Heart left ventricle (tissue), 16 donors: ENCODE data around the gene OGFOD3. TPM values are rescaled to one million over a fixed set of nuclear protein-coding genes. Genes with fewer than 3 reads are reported as not detected.

Experiments used
- ATAC-seq, 4 donors: fragments of 200-7000 bp; cut with Tn5 transposase; one replicate each; pipeline ENCODE4 v1.9.1; 2020 to 2022; ENCODE audit warnings: moderate library complexity in 4 of 4, mild to moderate bottlenecking in 3 of 4, moderate number of reproducible peaks in 1 of 4
- DNase-seq, 5 donors: peaks; one replicate each; pipeline ENCODE4 v3.0.0-alpha.2; 2020
- H3K27ac ChIP-seq, 12 donors: fragments of 200-600 bp; sonication (generic) in 4 of 12; one replicate each; pipeline versions ENCODE4 v1.5.0 to v1.8.0; 2016 to 2022; ENCODE audit warnings: mild to moderate bottlenecking in 2 of 12
- H3K27me3 ChIP-seq, 9 donors: fragments of 200-600 bp; sonication (generic) in 2 of 9; one replicate each; pipeline versions ENCODE4 v1.5.1 to v1.8.0; 2016 to 2022; ENCODE audit warnings: mild to moderate bottlenecking in 3 of 9
- H3K36me3 ChIP-seq, 9 donors: fragments of 200-600 bp; sonication (generic) in 2 of 9; one replicate each; pipeline versions ENCODE4 v1.5.0 to v1.8.0; 2018 to 2022; ENCODE audit warnings: mild to moderate bottlenecking in 2 of 9
- H3K4me1 ChIP-seq, 12 donors: fragments of 200-600 bp; sonication (generic) in 4 of 12; one replicate each; pipeline versions ENCODE4 v1.5.0 to v1.8.0; 2016 to 2022; ENCODE audit warnings: mild to moderate bottlenecking in 3 of 12
- H3K4me3 ChIP-seq, 12 donors: fragments of 200-600 bp; sonication (generic) in 4 of 12; one replicate each; pipeline versions ENCODE4 v1.5.0 to v1.8.0; 2017 to 2022; ENCODE audit warnings: mild to moderate bottlenecking in 9 of 12, moderate library complexity in 4 of 12
- H3K9me3 ChIP-seq, 12 donors: fragments of 200-600 bp; sonication (generic) in 4 of 12; one replicate each; pipeline versions ENCODE4 v1.5.0 to v1.8.0; 2016 to 2022; ENCODE audit warnings: mild to moderate bottlenecking in 1 of 12
- POLR2A ChIP-seq, 2 donors: fragments of 450-650 bp; IDR thresholded peaks; one replicate each; pipeline ENCODE4 v1.6.1; 2017; ENCODE audit warnings: antibody characterized with exemption in 2 of 2, mild to moderate bottlenecking in 2 of 2, moderate library complexity in 2 of 2
- WGBS, 4 donors: extraction: QIAGEN DNeasy Blood & Tissue Kit in 2 of 4; methylation state at CpG; one replicate each; pipeline versions ENCODE4 v1.1.5 to v1.1.7; 2013 to 2018; 5-methylcytosine and 5-hydroxymethylcytosine counted together
- intact Hi-C, 10 donors: fragments of 100-400 bp; cut with DNase I; formaldehyde crosslinking; loops; one replicate each; pipeline versions ENCODE4 v1.11.1 to v1.14.2; 2022
- polyA plus RNA-seq, 2 donors: library from polyadenylated mRNA; stranded (reverse); fragments of 200-250 nt; gene quantifications; one replicate each; pipeline ENCODE4 v1.2.3, GENCODE V29; 2013
- total RNA-seq, 9 donors: library from RNA; depleted of rRNA in 2 of 9; stranded (reverse); fragments of >200 nt in 2 of 9; fragmentation: NEBNext Ultra II Directional in 3 of 9; extraction: Animal tissue kit (Norgen Biotek cat#: 25700) in 3 of 9; gene quantifications; one replicate each; pipeline versions ENCODE4 v1.1.0 to v1.2.4, GENCODE V29; 2016 to 2023
- TF ChIP-seq, protein P1 (sequence below), 12 donors: fragments of 200-600 bp; sonication (generic) in 4 of 12; IDR thresholded peaks; one replicate each; pipeline versions ENCODE4 v1.5.0 to v1.8.0; 2018 to 2022; ENCODE audit warnings: antibody characterized with exemption in 12 of 12, mild to moderate bottlenecking in 5 of 12
- donor health status: ischemic (EF 13 %, LVEDD 7.1; RV severe dilation, severe dysfunction).
- donor health status: healthy with polysubstance abuse.
- donor health status: DM: no; HTN: yes; CAD: no.
- donor health status: DM: no; HTN: no; CAD: no.
- donor health status: ischemic (EF 25% LVEDD 6.9; RV normal size, moderate dysfunction).
- donor health status: ischemic (EF 25% LVEDD 5.7; RV mildly dilated, moderate dysfunction).
- donor health status: healthy.
- donor health status: DM: yes; HTN: yes; CAD: no.
- donor health status: ischemic (EF 35%, LVEDD 5.7; RV mildly dilated, moderate dysfunction).
- donor health status: nonischemic (EF 11% LVEDD 7.7; RV severe dilation, severe dysfunction).
- donor health status: DM: yes; HTN: yes; CAD: no.
- donor health status: PGD.
- donor health status: ischemic (EF 29% LVEDD 5.4; RV normal size, mild dysfunction).
- donor health status: nonischemic (EF 23%, LVEDD 6.1; RV moderate dilation, normal function).

OGFOD3 gene
- total and polyA plus RNA-seq, 11 donors: 22.6 to 38.5 (median 29.3) TPM

DNA sequence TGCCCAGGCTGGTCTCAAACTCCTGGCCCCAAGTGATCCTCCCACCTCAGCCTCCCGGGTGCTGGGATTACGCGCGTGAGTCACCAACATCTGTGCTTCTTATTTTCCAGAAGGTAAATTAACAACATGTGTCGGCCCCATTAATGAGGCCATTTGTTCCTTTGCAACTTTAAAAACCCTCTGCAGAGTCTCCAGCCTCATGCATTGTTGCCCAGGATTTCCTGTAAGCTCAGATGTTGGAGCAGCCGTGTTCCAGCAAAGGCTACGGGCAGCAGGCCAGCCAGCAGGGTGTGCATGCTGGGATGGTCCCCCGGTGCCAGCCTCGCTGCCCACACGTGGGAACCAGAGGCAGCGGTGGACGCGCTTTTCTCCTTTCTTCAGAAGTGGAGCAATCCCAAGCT lies 19.3 kb downstream of the OGFOD3 start:
- 64 to 72% (median 72%) methylated on average over 13 of the region's 13 CpGs for WGBS, 4 donors
- peak in 3 of 5 donors; percentile 38 to 72 (median 65) for DNase-seq
- intact Hi-C loops: no loop called here
- ATAC-seq: peak; percentile 47 to 60 (median 48)
- no peak overlapping the region for H3K4me3 ChIP-seq
- H3K27me3 ChIP-seq: no peaks in the 10 kb centered on the region
- TF ChIP-seq, protein P1, sequence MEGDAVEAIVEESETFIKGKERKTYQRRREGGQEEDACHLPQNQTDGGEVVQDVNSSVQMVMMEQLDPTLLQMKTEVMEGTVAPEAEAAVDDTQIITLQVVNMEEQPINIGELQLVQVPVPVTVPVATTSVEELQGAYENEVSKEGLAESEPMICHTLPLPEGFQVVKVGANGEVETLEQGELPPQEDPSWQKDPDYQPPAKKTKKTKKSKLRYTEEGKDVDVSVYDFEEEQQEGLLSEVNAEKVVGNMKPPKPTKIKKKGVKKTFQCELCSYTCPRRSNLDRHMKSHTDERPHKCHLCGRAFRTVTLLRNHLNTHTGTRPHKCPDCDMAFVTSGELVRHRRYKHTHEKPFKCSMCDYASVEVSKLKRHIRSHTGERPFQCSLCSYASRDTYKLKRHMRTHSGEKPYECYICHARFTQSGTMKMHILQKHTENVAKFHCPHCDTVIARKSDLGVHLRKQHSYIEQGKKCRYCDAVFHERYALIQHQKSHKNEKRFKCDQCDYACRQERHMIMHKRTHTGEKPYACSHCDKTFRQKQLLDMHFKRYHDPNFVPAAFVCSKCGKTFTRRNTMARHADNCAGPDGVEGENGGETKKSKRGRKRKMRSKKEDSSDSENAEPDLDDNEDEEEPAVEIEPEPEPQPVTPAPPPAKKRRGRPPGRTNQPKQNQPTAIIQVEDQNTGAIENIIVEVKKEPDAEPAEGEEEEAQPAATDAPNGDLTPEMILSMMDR (IDR thresholded peaks at IDR 0.05): no peak
- no peak for TF ChIP-seq POLR2A (IDR thresholded peaks at IDR 0.05)
- no peaks in the 10 kb centered on the region for H3K9me3 ChIP-seq
- H3K4me1 ChIP-seq: peaks cover 0 to 27% (median 1%) of the 10 kb centered on the region in 12 donors
- peak overlapping the region in 4 of 12 donors; percentile 2 to 38 (median 14) for H3K27ac ChIP-seq
- peaks cover 0 to 31% (median 18%) of the 10 kb centered on the region in 9 donors for H3K36me3 ChIP-seq

GRCh38 chr17:82397449-82398335 lies 20.7 kb downstream of the OGFOD3 start:
- Histone ChIP-seq H3K9me3 (no peaks in the 10 kb centered on the region), H3K27me3 (no peaks in the 10 kb centered on the region), H3K4me3 (no peak overlapping the region), H3K27ac (no peak overlapping the region), H3K4me1 (peaks cover 0 to 27% (median 1%) of the 10 kb centered on the region in 12 donors), H3K36me3 (peaks cover 0 to 35% (median 15%) of the 10 kb centered on the region in 9 donors)
- WGBS, 4 donors: 88 to 91% (median 89%) methylated on average over 21 to 38 of the region's 38 CpGs
- TF ChIP-seq POLR2A (IDR thresholded peaks at IDR 0.05): no peak
- TF ChIP-seq, protein P1 (IDR thresholded peaks at IDR 0.05): no peak
- DNase-seq: peak in 2 of 5 donors; percentile 32 to 54
- ATAC-seq: no peak
- intact Hi-C loops: no loop called here

DNA sequence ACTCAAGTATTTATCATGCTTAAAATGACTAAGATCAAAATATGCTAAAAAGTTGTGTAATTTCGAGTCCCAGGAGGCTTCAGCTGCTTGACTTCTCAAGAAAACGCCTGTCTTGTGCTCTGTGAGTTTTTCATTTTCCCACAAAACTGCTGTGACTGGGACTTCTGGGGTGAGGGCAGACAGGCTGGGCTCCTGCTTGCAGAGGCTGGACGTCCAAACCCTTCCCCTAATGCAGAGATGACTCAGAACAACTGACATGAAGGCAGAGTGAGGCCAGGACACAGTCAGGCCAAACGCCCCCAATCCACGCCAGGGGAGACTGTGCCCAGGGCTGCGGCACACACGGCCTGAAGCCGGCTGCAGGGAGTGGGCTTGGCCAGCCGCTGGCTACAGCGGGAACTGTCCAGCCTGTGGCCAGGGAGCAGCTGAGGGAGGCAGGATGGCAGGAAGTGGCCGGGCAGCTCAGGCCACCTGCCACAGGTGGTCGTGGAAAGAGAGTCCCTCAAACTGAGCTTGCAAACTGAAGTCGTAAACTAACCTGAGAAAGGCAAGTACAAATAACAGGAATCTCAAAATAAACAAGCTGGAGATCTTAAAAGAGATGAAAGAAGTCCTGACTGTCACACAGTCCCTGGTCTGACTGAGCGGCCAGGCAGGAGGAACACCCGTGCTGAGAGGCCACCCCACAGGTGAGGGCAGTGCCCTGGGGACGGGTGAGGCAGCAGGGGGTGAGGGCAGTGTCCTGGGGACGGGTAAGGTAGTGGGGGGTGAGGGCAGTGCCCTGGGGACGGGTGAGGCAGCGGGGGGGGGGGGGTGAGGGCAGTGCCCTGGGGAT lies 21.6 kb downstream of the OGFOD3 start:
- no peaks in the 10 kb centered on the region for H3K9me3 ChIP-seq
- no peak overlapping the region for H3K4me3 ChIP-seq
- ATAC-seq (peak in 3 of 4 donors; percentile 33 to 79 (median 56)), DNase-seq (peak in 3 of 5 donors; percentile 53 to 62 (median 56))
- H3K27me3 ChIP-seq: no peaks in the 10 kb centered on the region
- H3K27ac ChIP-seq: peak overlapping the region in 1 of 12 donors; percentile 3
- peaks cover 0 to 27% (median 1%) of the 10 kb centered on the region in 12 donors for H3K4me1 ChIP-seq
- TF ChIP-seq, protein P1 (IDR thresholded peaks at IDR 0.05): no peak
- no peak for TF ChIP-seq POLR2A (IDR thresholded peaks at IDR 0.05)
- intact Hi-C loops: no loop called here
- H3K36me3 ChIP-seq: peaks cover 0 to 37% (median 14%) of the 10 kb centered on the region in 9 donors
- 80 to 86% (median 84%) methylated on average over 18 to 19 of the region's 19 CpGs for whole genome bisulfite sequencing, 4 donors
